ENCODE results near the gene RNF2.
A peak's percentile ranks its signal among the peaks of the same experiment; 100 is the strongest.
"Not testable (repeated sequence)": the region's sequence is repeated elsewhere in the genome, so short reads cannot be mapped to it uniquely, and the experiment has no call there.

RNF2 gene

DNA sequence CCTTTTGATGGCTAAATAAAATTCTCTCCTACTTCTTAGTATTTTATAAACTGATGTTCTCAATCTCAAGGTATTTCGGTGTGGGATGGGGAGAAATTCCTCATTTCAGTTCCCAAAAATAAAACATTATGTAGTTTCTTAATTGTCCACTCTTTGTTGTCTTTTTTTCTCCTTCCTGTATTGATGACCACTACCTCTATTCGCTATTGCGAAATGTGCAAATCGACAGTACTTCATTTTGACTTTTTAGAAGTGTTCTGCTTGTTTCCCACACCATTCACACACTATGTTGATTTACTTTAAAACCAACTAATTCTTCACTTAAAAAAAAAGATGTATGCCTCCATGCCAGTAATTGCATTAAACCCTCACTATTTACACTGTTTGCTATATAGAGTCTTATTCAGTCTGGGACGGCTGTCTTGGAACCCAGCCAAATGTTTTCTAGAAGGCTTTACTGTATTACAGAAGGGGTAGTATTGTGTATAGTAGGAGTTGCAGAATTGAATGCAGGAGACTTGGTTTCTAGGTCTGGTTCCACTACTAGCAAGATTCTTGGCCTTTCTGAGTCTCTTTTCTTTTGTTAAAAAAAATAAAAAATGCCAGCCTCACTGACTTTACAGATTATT is 5.6 kb downstream of the RNF2 start:
- FAIRE-seq, result no peak

DNA sequence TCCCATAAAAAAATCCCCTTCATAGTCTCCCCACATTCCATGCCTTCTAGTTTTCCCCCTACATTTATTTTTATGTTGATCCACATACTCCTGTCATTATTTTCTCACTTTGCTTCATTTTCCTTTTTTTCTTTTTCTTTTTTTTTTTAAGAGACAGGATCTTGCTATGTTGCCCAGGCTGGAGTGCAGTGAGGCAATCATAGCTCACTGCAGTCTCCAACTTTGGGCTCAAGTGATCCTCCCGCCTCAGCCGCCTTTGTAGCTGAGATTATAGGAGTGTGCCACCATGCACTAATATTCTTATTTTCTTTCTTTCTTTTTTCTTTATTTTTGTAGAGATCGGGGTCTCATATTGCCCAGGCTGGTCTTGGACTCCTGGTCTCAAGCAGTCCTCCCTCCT is 7.8 kb downstream of the RNF2 start:
- no peak for FAIRE-seq

DNA sequence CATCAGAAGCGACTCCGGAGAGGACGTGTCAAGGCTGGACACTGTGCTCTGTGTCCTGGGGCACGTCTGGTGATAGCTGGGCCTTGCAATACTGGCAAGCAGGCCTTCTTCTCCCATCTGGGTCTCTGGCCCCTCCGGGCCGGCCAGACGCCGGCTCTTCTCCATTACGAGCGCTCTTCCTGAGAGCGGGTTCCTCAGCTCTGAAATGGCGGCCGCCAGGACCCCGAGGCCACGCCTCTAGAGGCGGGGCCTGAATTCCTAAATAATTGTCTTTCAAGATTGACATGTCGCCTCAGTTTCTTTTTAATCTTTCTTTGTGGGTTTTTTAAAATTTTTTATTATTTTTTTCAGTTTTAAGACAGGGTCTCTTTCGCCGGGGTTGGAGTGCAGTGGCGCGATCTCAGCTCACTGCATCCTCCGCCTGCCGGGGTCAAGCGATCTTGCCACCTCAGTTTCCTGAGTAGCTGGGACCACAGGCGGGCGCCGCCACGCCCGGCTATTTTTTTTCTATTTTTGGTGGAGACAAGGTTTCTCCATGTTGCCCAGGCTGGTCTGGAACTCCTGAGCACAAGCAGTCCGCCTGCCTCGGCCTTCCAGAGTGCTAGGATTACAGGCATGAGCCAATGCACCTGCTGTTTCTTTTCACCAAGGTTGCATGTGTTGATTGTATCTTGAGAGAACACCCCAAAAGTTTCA is 9.2 kb downstream of the RNF2 start:
- no peak for FAIRE-seq

DNA sequence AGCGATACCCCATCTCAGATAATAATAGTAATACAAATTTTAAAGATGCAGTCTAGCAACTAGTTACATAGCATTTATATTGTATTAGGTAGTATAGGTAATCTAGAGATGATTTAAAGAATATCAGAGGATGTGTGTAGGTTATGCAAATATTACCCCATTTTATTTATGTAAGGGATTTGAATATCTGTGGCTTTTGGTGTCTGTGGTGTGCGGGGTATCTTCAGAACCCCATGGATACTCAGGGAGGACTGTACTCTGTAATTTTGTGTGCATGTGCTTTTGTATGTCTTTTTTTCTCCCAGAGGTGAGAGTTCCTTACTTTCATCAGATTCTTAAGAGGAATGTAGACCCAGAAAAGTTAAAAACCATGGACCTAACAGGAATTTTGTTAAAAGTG is 12.8 kb downstream of the RNF2 start:
- FAIRE-seq, result no peak

DNA sequence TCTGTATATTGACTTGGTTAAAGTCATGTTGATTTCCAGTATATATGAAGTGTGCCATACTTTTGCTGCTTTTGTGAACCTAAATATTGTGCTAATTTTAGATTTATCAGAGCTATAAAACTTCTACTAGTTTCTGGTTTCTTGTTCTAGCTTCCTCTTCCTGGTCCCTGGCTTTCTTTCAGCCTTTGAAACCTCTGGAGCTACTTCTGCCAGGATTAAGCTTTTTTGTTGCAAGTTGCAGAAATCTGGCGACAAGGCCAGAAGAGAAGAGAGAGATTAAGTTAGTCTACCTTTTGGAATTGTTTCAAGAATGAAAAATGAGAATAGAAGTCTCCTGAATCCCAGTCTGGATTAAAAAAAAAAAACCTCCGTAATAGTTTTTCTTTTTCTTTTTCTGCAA is 13.5 kb downstream of the RNF2 start:
- FAIRE-seq, result no peak

DNA sequence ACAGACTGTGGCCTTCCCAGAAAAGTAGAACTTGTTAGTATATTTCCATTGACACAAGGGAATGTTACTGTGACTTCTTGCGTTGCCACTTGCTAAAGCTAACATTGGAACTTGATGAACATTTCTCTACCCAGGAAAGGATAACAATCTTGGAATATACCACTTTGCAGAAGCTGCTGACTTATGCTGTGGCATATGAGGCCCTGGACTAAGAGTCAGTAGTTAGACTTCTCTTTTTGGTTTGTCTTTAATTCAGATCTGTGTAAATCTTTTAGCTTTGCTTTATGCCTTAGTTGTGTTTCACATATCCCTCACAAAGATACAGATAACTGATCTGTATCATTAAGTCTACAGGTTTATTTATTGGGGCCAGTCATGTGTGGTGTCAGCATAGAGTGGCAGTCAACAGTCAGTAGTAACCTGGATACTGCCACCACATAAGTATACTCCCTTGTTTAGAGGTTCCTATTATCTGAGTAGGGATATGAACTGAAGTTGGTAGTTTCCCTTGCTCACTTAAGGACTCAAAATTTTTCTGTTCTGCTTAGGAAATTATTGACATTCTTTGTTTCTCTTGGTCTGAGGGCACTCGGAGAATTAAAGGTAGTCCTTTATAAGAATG is 14.7 kb downstream of the RNF2 start:
- no peak for FAIRE-seq

DNA sequence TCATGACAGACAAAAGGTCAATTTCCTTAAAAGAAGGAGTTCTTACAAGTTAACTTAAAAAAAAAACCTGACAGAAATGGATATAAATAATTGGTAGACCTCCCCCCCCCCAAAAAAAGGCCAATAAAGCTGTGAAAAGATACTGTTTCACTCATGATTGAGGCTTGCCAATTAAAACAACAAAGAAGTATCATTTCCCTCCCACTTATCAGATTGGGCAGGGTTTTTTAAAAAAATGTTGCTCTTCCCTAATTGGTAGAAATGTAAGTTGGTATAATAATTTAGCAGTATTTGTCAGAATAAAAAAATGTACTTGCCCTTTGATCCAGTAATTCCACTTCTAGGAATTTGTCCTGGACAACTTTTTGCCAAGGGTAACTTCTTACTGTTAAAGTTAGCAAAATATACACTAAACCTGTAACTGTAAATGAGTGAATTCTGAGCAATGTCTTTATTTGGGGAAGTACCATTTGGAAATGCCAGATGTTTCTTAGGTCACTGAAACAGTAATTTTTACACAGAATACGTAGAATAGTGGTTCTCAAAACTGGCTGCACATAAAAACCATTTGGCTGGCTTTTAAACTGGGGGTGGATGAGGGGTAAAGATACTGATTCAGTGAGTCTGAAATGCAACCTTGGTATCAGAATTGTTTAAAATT is 17.5 kb downstream of the RNF2 start:
- no peak for FAIRE-seq

DNA sequence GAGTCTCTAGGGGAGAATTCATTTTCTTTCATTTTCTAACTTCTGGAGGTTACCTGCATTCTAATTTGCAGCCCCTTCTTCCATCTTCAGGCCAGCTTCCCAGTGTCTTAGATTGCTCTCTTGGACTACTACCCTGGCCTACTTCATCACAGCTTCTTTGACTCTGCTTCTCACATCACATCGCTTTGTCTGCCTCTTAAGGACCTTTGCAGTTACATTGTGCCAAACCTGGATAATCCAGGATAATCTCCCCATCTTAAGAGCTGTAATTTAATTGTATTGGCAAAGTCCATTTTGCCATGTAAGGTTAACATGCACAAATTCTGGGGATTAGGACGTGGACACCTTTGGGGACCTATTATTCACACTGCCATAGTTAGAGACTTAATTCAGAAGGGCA is 18.4 kb downstream of the RNF2 start:
- no peak for FAIRE-seq

DNA sequence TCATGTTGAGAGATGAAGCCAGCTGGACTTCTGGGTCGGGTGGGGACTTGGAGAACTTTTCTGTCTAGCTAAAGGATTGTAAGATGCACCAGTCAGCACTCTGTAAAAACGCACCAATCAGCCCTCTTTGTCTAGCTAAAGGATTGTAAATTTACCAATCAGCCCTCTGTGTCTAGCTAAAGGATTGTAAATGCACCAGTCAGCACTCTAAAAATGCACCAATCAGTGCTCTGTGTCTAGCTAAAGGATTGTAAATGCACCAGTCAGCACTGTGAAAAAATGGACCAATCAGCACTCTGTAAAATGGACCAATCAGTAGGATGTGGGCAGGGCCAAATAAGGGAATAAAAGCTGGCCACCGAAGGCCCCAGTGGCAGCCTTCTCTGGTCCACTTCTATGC is 19.6 kb downstream of the RNF2 start:
- not testable (repeated sequence) for FAIRE-seq

DNA sequence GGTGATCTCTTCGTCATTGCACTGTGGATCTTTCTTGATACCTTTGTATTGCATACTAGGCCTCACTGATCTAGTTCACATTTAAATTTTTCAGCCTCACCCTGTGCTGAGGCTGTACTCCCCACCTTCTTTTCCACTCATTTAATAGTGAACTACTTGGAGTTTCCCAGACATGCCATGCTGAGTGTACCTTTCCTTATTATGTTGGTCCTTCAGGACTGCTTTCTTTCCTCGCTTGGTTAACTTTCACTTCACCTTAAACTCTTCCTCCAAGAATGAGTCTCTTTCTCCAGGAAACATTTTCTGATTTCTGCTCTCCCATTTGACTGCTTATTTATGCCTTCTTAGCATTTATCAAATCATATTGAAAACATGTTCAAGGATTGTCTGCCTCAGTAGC is 20.8 kb downstream of the RNF2 start:
- no peak for FAIRE-seq

DNA sequence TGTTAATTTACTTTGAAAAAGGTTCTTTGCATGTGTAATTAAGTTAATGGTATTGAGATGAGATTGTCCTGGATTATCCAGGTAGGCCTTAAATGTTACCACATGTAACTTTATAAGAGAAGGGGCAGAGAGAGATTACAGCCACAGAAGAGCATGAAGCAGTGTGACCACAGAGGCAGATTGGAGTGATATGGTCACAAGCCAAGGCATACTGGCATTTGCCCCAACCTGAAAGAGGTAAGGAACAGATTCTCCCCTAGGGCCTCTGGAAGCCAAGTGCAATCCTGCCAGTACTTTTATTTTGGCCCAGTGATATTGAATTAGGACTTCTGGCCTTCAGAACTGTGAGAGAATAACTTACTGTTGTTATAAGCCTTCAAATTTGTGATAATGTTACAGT is 23.0 kb downstream of the RNF2 start:
- FAIRE-seq, result no peak

DNA sequence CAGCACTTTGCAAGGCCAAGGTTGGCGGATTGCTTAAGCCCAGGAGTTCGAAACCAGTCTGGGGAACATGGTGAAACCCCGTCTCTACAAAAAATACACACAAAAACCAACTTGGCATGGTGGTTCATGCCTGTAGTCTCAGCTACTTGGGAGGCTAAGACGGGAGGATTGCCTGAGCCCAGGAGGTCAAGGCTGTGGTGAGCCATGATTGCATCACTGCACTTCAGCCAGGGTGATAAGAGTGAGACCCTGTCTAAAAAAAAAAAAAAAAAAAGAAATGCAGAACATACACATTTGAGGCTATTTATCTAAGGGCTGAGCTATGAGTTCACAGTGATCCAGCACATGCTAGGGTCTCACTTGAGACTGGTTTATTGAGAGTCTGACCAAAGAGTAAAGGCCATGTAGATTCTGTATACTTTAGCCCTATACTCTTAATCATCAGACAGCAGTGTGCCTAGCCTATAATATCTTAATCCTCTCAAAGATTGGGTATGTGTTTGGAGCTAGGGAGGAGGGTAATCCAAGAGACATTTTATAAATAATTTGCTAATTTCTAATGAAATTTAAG is 23.9 kb downstream of the RNF2 start:
- FAIRE-seq, result no peak

DNA sequence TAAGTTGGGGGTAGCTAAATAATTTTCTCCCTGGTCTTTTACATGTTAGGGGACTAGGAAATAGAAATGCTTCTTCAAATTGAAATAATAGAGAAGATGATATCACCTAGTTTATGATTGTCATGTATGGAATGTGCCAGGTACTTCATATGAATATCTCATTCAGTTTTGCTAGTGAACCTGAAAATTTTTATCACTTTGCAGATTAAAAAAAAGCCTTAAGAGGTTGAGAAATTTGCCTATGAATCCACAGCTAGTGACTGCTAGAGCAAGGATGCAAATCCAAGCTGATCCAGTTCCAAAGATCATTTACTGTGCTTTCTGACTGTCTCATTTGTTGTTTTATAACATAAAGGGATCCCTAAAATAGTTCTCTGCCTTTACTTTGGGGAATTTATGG is 24.7 kb downstream of the RNF2 start:
- FAIRE-seq, result no peak

DNA sequence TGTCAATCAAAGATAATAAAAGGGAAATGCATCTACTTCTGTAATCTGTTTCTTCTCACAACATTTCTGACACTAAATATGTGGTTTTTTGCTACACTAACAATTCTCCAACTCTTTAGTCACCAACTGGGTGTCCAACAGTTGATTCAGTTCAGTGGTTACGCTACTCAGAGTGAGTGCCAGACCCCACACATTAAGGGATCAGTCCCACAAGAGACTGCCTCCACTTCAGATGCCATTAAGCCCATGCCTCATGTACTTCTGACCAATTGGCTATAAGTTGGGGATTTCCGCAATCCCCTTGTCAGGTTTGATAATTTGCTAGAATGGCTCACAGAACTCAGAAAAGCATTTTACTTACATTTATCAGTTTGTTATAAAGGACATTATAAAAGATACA is 28.4 kb downstream of the RNF2 start:
- FAIRE-seq, result no peak

DNA sequence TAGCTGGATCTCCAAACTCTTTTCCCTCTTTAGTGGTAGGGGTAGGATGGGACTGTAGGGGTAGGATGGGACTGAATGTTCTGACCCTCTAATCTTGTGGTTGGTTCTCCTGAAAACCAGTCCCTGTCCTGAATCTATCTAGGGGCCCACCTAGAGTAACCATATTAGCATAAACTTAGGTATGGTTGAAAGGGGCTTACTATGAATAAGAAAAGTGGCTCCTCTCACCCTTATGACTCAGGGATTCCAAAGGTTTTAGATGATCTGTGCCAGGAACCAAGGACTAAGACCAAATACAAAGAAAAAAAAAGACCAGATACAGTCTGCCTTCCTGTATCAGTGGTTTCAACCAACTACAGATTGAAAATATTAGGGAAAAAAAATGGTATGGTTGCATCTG is 28.9 kb downstream of the RNF2 start:
- FAIRE-seq, result no peak

DNA sequence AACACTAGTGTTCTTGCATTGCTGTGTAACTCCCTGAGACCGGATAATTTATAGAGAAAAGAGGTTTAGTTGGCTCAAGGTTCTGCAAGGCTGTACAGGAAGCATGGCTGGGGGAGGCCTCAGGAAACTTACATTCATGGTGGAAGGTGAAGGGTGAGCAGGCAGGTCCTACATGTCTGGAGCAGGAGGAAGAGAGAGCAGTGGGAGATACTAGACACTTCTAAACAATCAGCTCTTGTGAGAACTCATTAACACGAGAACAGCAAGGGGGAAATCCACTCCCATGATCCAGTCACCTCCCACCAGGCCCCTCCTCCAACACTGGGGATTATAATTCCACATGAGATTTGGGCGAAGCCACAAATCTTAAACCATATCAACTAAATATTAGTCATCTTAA is 30.1 kb downstream of the RNF2 start:
- no peak for FAIRE-seq

DNA sequence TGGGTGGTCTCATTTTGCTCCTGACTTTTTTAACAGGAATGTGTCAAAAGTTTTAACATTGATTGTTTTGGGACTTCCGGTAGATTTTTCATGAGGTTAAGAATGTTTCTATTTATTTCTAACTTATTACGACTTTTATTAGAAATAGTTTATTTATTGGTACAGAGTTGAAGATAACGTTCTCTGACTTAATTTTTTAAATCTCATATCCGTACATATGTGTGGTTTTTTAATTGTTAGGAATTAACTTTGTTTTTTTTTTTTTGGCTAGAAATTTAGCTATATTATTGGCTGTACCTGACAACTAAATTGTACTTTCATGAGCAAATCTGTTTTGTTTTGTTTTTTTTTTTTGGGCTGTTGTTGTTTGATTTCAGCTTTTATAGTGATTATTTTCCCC is 32.0 kb downstream of the RNF2 start:
- peak; percentile 53 for FAIRE-seq

DNA sequence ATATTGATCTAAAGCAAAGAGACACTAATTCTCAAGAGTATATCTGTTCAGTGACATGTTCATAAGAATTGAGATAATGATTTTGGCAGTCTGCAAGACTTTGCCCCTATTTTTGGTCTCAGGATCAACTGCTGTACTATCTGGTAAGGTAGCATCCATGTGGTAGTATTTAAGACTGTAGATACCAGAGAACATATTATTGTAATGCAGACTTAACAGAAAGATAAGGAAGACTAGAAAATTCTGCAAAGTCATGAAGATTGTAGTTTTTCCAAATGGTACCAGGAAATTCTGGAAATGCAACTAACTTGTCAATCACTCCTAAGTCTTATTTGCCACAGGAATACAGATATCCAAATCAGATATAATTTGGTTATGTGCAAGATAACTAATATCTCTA is 35.1 kb downstream of the RNF2 start:
- FAIRE-seq, result no peak

DNA sequence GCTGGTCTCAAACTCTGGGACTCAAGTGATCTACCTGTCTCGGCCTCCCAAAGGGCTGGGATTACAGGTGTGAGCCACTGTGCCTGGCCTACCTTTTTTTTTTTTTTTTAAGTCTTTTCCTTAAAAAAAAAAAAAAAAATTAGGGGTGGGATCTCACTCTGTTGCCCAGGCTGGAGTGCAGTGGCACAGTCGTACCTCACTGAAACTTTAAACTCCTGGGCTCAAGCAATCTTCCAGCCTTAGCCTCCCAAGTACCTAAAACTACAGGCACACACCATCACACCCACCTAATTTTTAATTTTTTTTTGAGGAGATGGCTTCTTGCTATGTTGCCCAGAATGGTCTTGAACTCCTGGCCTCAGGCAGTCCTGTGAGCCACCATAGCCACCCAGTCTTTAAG is 38.5 kb downstream of the RNF2 start:
- no peak for FAIRE-seq

DNA sequence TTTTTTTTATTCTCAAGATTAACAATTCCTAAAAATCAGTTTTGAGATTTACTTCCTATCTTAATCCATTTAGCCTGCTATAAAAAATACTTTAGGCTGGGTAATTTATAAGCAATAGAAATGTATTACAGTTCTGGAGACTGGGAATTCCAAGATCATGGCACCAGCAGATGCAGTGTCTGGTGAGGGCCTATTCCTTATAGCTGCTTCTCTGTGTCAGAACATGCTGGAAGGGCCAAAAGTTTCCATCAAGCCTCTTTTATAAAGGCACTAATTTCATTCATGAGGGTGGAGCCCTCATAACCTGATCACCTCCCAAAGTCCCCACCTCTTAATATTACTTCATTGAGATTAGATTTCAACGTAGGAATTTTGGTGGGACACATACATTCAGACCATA is 41.7 kb downstream of the RNF2 start:
- FAIRE-seq, result no peak

DNA sequence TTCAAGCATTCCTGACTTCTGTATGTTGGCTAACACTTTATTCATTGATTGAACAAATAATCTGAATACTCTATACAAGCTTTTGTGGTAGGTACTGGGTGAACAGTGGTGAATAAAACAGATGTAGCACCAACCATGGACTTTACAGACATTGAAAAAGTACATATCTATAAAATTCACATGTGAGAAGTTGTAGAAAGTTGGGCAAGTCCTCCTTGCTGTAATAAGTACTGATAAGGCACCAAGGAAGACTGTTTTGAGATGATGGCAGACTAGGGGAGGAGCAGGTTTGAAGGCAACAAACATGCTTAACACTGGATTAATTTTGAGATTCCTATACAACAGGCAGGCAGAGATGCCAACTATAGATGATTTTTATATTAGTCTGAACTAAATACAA is 42.4 kb downstream of the RNF2 start:
- no peak for FAIRE-seq

DNA sequence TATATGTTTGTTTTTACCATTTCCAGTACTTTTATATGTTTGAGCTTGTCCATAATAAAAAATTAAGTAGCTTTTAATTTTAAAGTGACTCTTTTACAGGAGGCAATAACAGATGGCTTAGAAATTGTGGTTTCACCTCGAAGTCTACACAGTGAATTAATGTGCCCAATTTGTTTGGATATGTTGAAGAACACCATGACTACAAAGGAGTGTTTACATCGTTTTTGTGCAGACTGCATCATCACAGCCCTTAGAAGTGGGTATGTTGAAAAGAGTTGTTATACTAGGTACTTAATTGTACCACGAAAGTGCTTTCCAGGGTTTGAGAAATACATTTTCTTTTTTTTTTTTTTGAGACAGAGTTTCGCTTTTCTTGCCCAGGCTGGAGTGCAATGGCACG is 46.1 kb downstream of the RNF2 start:
- FAIRE-seq, result no peak

DNA sequence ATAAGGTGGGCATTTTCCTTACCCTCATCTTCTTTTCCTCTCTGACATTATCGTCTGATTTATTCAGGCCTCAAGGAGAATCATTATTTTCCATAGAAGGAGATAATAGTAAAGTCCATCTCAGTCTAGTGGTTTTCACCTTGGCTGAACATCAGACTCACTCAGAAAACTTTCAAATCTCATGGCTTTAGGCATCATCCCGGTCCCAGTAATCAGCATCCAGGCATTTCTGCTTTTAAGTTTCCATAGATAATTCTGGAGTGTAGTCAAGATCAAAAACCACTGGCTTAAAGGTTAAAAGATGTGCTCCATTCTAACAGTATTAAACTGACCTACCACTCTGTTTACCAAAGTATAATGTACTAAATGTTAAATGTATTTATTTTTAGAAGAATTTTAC is 49.4 kb downstream of the RNF2 start:
- FAIRE-seq, result no peak

DNA sequence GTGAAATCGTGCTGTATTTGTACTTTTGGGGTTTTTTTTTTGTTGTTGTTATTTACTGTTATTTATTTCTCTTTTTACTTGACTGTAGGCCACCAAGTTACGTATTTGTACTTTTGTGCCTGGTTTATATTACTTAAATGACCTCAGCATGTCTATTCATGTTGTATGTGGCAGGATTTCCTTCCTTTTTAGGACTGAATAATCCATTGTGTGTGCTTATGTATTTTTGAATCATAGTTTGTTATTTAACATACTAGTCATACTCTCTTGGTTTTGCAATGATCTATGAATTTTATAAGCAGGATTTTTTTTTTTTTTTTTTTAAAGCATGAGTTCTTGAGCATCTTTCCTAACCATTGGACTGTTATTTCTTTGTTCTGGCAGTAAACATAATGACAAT is 51.2 kb downstream of the RNF2 start:
- no peak for FAIRE-seq
